Activated CD8-positive, alpha-beta T cell treated with anti-CD3 and anti-CD28 coated beads for 36 hours (primary cell): ENCODE data around the gene TMEM218. TPM values are rescaled to one million over a fixed set of nuclear protein-coding genes. Genes with fewer than 3 reads are reported as not detected.

Source experiments
- ATAC-seq: fragments of 200-7000 bp; cut with Tn5 transposase; one replicate; pipeline ENCODE4 v1.10.0; 2021; ENCODE audit warnings: mild to moderate bottlenecking, moderate library complexity
- CTCF ChIA-PET: fragments of 350-600 bp; sonication (Branson Sonifier 250); formaldehyde crosslinking; loops from one replicate; lab custom pipeline; 2021; ENCODE audit warnings: antibody characterized with exemption; lab: Charles Lee
- POLR2A ChIA-PET: fragments of 350-600 bp; sonication (Branson Sonifier 250); formaldehyde crosslinking; loops from one replicate; lab custom pipeline; 2021; ENCODE audit warnings: antibody characterized with exemption; lab: Charles Lee
- DNase-seq: peaks from one replicate; pipeline ENCODE4 v3.0.0-alpha.2; 2020
- H3K27ac Mint-ChIP-seq: one replicate; pipeline ENCODE4 v1.8.0; 2021; ENCODE audit warnings: mild to moderate bottlenecking, mixed read lengths
- H3K27me3 Mint-ChIP-seq: one replicate; pipeline ENCODE4 v1.8.0; 2021; ENCODE audit warnings: mixed read lengths
- H3K36me3 Mint-ChIP-seq: one replicate; pipeline ENCODE4 v1.8.0; 2021; ENCODE audit warnings: low read depth, mixed read lengths
- H3K4me1 Mint-ChIP-seq: one replicate; pipeline ENCODE4 v1.8.0; 2021; ENCODE audit warnings: low read depth, mixed read lengths
- H3K4me3 Mint-ChIP-seq: one replicate; pipeline ENCODE4 v1.8.0; 2021; ENCODE audit warnings: mild to moderate bottlenecking, moderate library complexity, mixed read lengths
- H3K9me3 Mint-ChIP-seq: one replicate; pipeline ENCODE4 v1.8.0; 2021; ENCODE audit warnings: mixed read lengths
- intact Hi-C: fragments of 100-400 bp; cut with micrococcal nuclease; formaldehyde crosslinking; loops from one replicate; pipeline ENCODE4 v1.10.0; 2022
- total RNA-seq, 2 experiments: library from RNA; stranded (reverse); gene quantifications; one replicate each; pipeline ENCODE4 v1.2.3, GENCODE V29; 2021
- TF ChIP-seq, protein P1 (sequence below): fragments of 200-600 bp; IDR thresholded peaks from one replicate; pipeline ENCODE4 v1.8.0; 2022; ENCODE audit warnings: antibody characterized with exemption, mild to moderate bottlenecking

The TMEM218 gene
- total RNA-seq, 2 experiments from 2014 or later = 12.7 to 13.3 TPM

- POLR2A ChIA-PET = no interaction called here
- intact Hi-C loops = no loop called here
- no peak overlapping the region for H3K4me3 Mint-ChIP-seq
These were observed 8.9 kb downstream of the TMEM218 start for GRCh38 chr11:125102510-125102909.

GRCh38 chr11:125102025-125102424 lies 9.4 kb downstream of the TMEM218 start:
- Mint-ChIP-seq H3K4me3 (no peak overlapping the region), H3K36me3 (peaks cover 31% of the 10 kb centered on the region), H3K4me1 (peaks cover 12% of the 10 kb centered on the region), H3K9me3 (no peaks in the 10 kb centered on the region), H3K27me3 (no peaks in the 10 kb centered on the region), H3K27ac (no peak overlapping the region)
- ChIA-PET CTCF (no interaction called here), POLR2A (no interaction called here)
- DNase-seq (no peak), ATAC-seq (no peak)
- TF ChIP-seq, protein P1, sequence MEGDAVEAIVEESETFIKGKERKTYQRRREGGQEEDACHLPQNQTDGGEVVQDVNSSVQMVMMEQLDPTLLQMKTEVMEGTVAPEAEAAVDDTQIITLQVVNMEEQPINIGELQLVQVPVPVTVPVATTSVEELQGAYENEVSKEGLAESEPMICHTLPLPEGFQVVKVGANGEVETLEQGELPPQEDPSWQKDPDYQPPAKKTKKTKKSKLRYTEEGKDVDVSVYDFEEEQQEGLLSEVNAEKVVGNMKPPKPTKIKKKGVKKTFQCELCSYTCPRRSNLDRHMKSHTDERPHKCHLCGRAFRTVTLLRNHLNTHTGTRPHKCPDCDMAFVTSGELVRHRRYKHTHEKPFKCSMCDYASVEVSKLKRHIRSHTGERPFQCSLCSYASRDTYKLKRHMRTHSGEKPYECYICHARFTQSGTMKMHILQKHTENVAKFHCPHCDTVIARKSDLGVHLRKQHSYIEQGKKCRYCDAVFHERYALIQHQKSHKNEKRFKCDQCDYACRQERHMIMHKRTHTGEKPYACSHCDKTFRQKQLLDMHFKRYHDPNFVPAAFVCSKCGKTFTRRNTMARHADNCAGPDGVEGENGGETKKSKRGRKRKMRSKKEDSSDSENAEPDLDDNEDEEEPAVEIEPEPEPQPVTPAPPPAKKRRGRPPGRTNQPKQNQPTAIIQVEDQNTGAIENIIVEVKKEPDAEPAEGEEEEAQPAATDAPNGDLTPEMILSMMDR = no peak
- intact Hi-C loops = no loop called here

More at GRCh38 chr11:125102510-125102909, 8.9 kb downstream of the TMEM218 start:
- Mint-ChIP-seq H3K27ac (no peak overlapping the region), H3K27me3 (no peaks in the 10 kb centered on the region), H3K4me1 (peaks cover 12% of the 10 kb centered on the region), H3K9me3 (no peaks in the 10 kb centered on the region), H3K36me3 (peaks cover 31% of the 10 kb centered on the region)
- CTCF ChIA-PET = no interaction called here
- TF ChIP-seq, protein P1 = no peak
- ATAC-seq (no peak), DNase-seq (no peak)

- H3K4me1 Mint-ChIP-seq = peaks cover 12% of the 10 kb centered on the region
- ChIA-PET POLR2A (no interaction called here), CTCF (interaction anchor here (0.6 kb wide), 1 partner anchor 1509 kb away, joined by 3 read pairs; no protein-coding TSS in a partner anchor)
- intact Hi-C loops = no loop called here
- no peaks in the 10 kb centered on the region for H3K27me3 Mint-ChIP-seq
- no peak overlapping the region for H3K4me3 Mint-ChIP-seq
- DNase-seq (no peak), ATAC-seq (no peak)
- no peak overlapping the region for H3K27ac Mint-ChIP-seq
- H3K9me3 Mint-ChIP-seq = no peaks in the 10 kb centered on the region
- H3K36me3 Mint-ChIP-seq = peaks cover 32% of the 10 kb centered on the region
- TF ChIP-seq, protein P1 = no peak
These were observed 9.8 kb downstream of the TMEM218 start for GRCh38 chr11:125101596-125101995.

- DNase-seq = no peak
- ATAC-seq = no peak
- peaks cover 2% of the 10 kb centered on the region for H3K4me1 Mint-ChIP-seq
- no peak overlapping the region for H3K4me3 Mint-ChIP-seq
- ChIA-PET CTCF (interaction anchor here (0.9 kb wide), 1 partner anchor 41 kb away, joined by 3 read pairs; no protein-coding TSS in a partner anchor), POLR2A (no interaction called here)
- intact Hi-C loops = no loop called here
- H3K36me3 Mint-ChIP-seq = peaks cover 34% of the 10 kb centered on the region
- no peak overlapping the region for H3K27ac Mint-ChIP-seq
- no peaks in the 10 kb centered on the region for H3K27me3 Mint-ChIP-seq
- TF ChIP-seq, protein P1 = no peak
- no peaks in the 10 kb centered on the region for H3K9me3 Mint-ChIP-seq
These were observed 11.3 kb downstream of the TMEM218 start for GRCh38 chr11:125100136-125100535.

- H3K4me1 Mint-ChIP-seq = peaks cover 5% of the 10 kb centered on the region
- intact Hi-C loops = loop anchor here (5.0 kb wide), 1 partner anchor 48 kb away; no protein-coding TSS in a partner anchor
- ChIA-PET POLR2A (no interaction called here), CTCF (no interaction called here)
- no peak overlapping the region for H3K27ac Mint-ChIP-seq
- ATAC-seq = no peak
- no peak for DNase-seq
- no peaks in the 10 kb centered on the region for H3K27me3 Mint-ChIP-seq
- no peak overlapping the region for H3K4me3 Mint-ChIP-seq
- peaks cover 11% of the 10 kb centered on the region for H3K36me3 Mint-ChIP-seq
- TF ChIP-seq, protein P1 = no peak
- no peaks in the 10 kb centered on the region for H3K9me3 Mint-ChIP-seq
These were observed 16.7 kb downstream of the TMEM218 start for GRCh38 chr11:125094731-125095130.
